Right lobe of liver (tissue), 4 donors: ENCODE data around the gene EPHA6.

ENCODE experiments used
- CTCF ChIP-seq, 4 donors: fragments of 200-600 bp in 3 of 4; fragments of 450-650 bp in 1 of 4; IDR thresholded peaks; one replicate each; pipeline versions ENCODE4 v1.5.1 to v1.8.0; 2016 to 2022; ENCODE audit warnings: antibody characterized with exemption in 4 of 4, mild to moderate bottlenecking in 2 of 4
- POLR2A ChIP-seq: fragments of 450-650 bp; IDR thresholded peaks from one replicate; pipeline ENCODE4 v1.6.1; 2017; ENCODE audit warnings: antibody characterized with exemption, mild to moderate bottlenecking
- donor health status: DM: no; HTN: no; CAD: no.
- donor health status: DM: no; HTN: no; CAD: no.
- donor health status: DM: no; HTN: yes; CAD: no.

- TF ChIP-seq CTCF (IDR thresholded peaks at IDR 0.05) (no peak), POLR2A (no peak)
Measured at GRCh38 chr3:96900566-96900965, 86.2 kb downstream of the EPHA6 start.
